GM12878 (cell line): ENCODE measurements around the gene ASMTL. TPM values are rescaled to one million over a fixed set of nuclear protein-coding genes. Genes with fewer than 3 reads are reported as not detected.

Experiments
- BCL11A ChIP-seq: IDR thresholded peaks from 2 replicates; pipeline ENCODE4 v1.6.1; 2011; ENCODE audit warnings: low read depth, low read length
- CEBPB ChIP-seq, 2 experiments: fragments of 150-350 bp in 1 of 2; IDR thresholded peaks; 2 replicates each; pipeline ENCODE4 v1.6.1; 2012 to 2014; ENCODE audit warnings: low read depth in 2 of 2, low read length in 2 of 2, borderline replicate concordance in 1 of 2, inconsistent platforms in 1 of 2
- E4F1 ChIP-seq: fragments of 450-650 bp; IDR thresholded peaks from 2 replicates; pipeline ENCODE4 v1.6.1; 2018; ENCODE audit warnings: borderline replicate concordance, mild to moderate bottlenecking; ENCODE audit not compliant: partially characterized antibody
- EGR1 ChIP-seq, 2 experiments: IDR thresholded peaks; 1 replicate in 1 of 2; 2 replicates in 1 of 2; pipeline ENCODE4 v1.6.1; 2011 to 2012; ENCODE audit warnings: low read depth in 2 of 2, low read length in 2 of 2, borderline replicate concordance in 1 of 2, mild to moderate bottlenecking in 1 of 2, moderate library complexity in 1 of 2
- GABPA ChIP-seq: IDR thresholded peaks from 2 replicates; pipeline ENCODE4 v1.6.1; 2014; ENCODE audit warnings: antibody characterized with exemption, low read depth, mild to moderate bottlenecking, inconsistent platforms
- HDAC6 ChIP-seq: fragments of 200-600 bp; sonication (generic); IDR thresholded peaks from one replicate; pipeline ENCODE4 v1.8.0; 2017; ENCODE audit warnings: antibody characterized with exemption; ENCODE audit not compliant: unreplicated experiment
- LARP7 ChIP-seq: fragments of 450-650 bp; IDR thresholded peaks from 2 replicates; pipeline ENCODE4 v1.6.1; 2017; ENCODE audit warnings: mild to moderate bottlenecking
- MAX ChIP-seq: IDR thresholded peaks from 2 replicates; pipeline ENCODE4 v1.6.1; 2012; ENCODE audit warnings: low read depth, low read length, improper control_type of control experiment
- PBX3 ChIP-seq: IDR thresholded peaks from 2 replicates; pipeline ENCODE4 v1.6.1; 2011; ENCODE audit warnings: mild to moderate bottlenecking, low read depth, low read length, moderate library complexity; ENCODE audit not compliant: insufficient replicate concordance
- PML ChIP-seq: IDR thresholded peaks from 2 replicates; pipeline ENCODE4 v1.6.1; 2012; ENCODE audit warnings: low read length, inconsistent platforms
- RUNX3 ChIP-seq: IDR thresholded peaks from 2 replicates; pipeline ENCODE4 v1.6.1; 2012; ENCODE audit warnings: low read length, inconsistent platforms
- SMAD5 ChIP-seq: IDR thresholded peaks from 2 replicates; pipeline ENCODE4 v1.6.1; 2016; ENCODE audit warnings: antibody characterized with exemption, low read depth
- SREBF2 ChIP-seq: IDR thresholded peaks from 2 replicates; pipeline ENCODE4 v1.6.1; 2012; ENCODE audit warnings: mild to moderate bottlenecking, low read length
- WRNIP1 ChIP-seq: IDR thresholded peaks from 2 replicates; pipeline ENCODE4 v1.6.1; 2011; ENCODE audit warnings: low read depth, low read length, improper control_type of control experiment, borderline replicate concordance
- polyA plus RNA-seq, 11 experiments: library from polyadenylated mRNA; depleted of rRNA in 4 of 11; unstranded in 6 of 11; stranded (reverse) in 5 of 11; fragments of >200 nt; fragmentation: Nextera tagmentation in 4 of 11; fragmentation: Illumina TruSeq in 1 of 11; extraction: Ambion mirVana in 4 of 11; extraction: Trizol in 1 of 11; gene quantifications; 1 replicate in 1 of 11; 2 replicates in 10 of 11; pipeline versions ENCODE4 v1.2.1 to v1.2.3, GENCODE V29; 2011 to 2016; ENCODE audit warnings: inconsistent platforms in 2 of 11, missing spikeins in 2 of 11, low read depth in 1 of 11
- total RNA-seq, 4 experiments: library from RNA; depleted of rRNA in 3 of 4; stranded (reverse); fragments of >200 nt in 3 of 4; fragmentation: Illumina TruSeq in 1 of 4; extraction: Trizol in 1 of 4; gene quantifications; 2 replicates each; pipeline versions ENCODE4 v1.2.1 to v1.2.3, GENCODE V29; 2013 to 2021
- TF ChIP-seq, protein P1 (sequence below): fragments of 450-650 bp; IDR thresholded peaks from 2 replicates; pipeline ENCODE4 v1.6.1; 2018; ENCODE audit warnings: mild to moderate bottlenecking, low read depth, moderate library complexity; ENCODE audit not compliant: partially characterized antibody
- TF ChIP-seq, protein P2 (sequence below): fragments of 450-650 bp; IDR thresholded peaks from 2 replicates; pipeline ENCODE4 v1.6.1; 2014; ENCODE audit warnings: mild to moderate bottlenecking
- TF ChIP-seq, protein P3 (sequence below): IDR thresholded peaks from 2 replicates; pipeline ENCODE4 v1.6.1; 2011; ENCODE audit warnings: low read depth, low read length, improper control_type of control experiment, borderline replicate concordance

The ASMTL gene
- total and polyA plus RNA-seq, 10 of the 15 experiments (the other 5 are each of a cell fraction or from before 2014, with no cell fraction given): 1.6 to 51.9 (median 32.1) TPM

DNA sequence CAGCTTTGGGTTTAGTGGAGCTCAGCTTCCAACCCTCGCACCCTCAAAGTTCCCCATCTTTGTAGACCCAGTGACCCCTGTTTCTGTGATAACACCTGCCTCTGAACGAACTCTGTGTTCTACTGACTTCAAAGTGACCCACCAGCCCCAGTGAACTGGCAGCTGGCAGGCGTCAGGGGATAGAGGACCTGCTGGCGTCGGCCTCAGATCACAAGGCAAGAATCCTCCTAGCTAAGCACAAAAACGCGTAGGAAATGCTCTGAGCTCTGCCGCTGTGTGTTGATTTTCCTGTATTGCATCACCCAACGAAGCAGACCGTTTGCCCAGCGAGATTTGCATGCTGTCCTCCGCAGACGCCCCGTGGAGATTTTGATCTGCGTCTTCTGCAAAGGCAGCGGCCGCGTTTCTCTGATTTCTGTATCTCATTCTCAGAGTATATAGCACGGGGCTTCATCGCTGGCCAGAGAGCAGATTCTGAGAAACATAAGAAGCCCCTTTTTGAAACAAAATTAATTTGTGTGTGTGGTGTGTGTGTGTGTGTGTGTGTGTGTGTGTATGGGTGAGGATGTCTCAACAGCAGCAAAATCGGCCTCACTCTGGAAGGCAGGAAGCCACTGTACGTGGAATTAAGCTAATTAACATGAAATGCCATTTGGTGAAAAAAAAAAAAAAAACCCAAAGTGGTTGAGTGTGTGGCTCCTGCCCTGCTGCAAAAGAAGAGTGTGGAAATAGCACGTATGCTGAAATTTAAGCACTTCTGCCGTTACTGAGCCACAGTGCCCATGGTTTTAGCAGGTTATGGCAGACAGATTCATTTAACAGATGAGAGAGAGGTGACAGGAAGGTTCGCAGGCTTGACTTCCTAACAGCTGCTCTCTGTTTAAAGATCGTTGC is 29.2 kb upstream of the ASMTL start (continued):
- TF ChIP-seq, protein P1, sequence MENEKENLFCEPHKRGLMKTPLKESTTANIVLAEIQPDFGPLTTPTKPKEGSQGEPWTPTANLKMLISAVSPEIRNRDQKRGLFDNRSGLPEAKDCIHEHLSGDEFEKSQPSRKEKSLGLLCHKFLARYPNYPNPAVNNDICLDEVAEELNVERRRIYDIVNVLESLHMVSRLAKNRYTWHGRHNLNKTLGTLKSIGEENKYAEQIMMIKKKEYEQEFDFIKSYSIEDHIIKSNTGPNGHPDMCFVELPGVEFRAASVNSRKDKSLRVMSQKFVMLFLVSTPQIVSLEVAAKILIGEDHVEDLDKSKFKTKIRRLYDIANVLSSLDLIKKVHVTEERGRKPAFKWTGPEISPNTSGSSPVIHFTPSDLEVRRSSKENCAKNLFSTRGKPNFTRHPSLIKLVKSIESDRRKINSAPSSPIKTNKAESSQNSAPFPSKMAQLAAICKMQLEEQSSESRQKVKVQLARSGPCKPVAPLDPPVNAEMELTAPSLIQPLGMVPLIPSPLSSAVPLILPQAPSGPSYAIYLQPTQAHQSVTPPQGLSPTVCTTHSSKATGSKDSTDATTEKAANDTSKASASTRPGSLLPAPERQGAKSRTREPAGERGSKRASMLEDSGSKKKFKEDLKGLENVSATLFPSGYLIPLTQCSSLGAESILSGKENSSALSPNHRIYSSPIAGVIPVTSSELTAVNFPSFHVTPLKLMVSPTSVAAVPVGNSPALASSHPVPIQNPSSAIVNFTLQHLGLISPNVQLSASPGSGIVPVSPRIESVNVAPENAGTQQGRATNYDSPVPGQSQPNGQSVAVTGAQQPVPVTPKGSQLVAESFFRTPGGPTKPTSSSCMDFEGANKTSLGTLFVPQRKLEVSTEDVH: peak; percentile 30
- TF ChIP-seq SMAD5 (peak; percentile 23), SREBF2 (no peak), PBX3 (no peak), E4F1 (no peak), EGR1 (IDR thresholded peaks at IDR 0.05; ENCODE audit: borderline replicate concordance in 1 of 2, low read depth in 2 of 2, low read length in 2 of 2) (no peak), LARP7 (no peak), RUNX3 (peak; percentile 44), BCL11A (peak; percentile 48; the same call in 1 of the 2 replicates), CEBPB (IDR thresholded peaks at IDR 0.05; ENCODE audit: borderline replicate concordance in 1 of 2, low read depth in 2 of 2, low read length in 2 of 2) (peak in 1 of 2 experiments; percentile 98; a peak in 2 of 4 replicates), GABPA (no peak), PML (peak; percentile 35; the same call in 1 of the 2 replicates), WRNIP1 (no peak), MAX (no peak; the same call in 1 of the 2 replicates), HDAC6 (no peak)
- TF ChIP-seq, protein P2, sequence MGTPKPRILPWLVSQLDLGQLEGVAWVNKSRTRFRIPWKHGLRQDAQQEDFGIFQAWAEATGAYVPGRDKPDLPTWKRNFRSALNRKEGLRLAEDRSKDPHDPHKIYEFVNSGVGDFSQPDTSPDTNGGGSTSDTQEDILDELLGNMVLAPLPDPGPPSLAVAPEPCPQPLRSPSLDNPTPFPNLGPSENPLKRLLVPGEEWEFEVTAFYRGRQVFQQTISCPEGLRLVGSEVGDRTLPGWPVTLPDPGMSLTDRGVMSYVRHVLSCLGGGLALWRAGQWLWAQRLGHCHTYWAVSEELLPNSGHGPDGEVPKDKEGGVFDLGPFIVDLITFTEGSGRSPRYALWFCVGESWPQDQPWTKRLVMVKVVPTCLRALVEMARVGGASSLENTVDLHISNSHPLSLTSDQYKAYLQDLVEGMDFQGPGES: no peak
- TF ChIP-seq, protein P3, sequence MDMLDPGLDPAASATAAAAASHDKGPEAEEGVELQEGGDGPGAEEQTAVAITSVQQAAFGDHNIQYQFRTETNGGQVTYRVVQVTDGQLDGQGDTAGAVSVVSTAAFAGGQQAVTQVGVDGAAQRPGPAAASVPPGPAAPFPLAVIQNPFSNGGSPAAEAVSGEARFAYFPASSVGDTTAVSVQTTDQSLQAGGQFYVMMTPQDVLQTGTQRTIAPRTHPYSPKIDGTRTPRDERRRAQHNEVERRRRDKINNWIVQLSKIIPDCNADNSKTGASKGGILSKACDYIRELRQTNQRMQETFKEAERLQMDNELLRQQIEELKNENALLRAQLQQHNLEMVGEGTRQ: no peak
